K562 (cell line): ENCODE results near the gene KBTBD12.

Experiments
- CBFB ChIP-seq: sonication (generic); formaldehyde crosslinking; IDR thresholded peaks from 2 replicates; pipeline ENCODE4 v1.4.0; 2020; ENCODE audit warnings: mild to moderate bottlenecking, missing genetic modification reagents
- ELK1 ChIP-seq: sonication (generic); formaldehyde crosslinking; IDR thresholded peaks from 2 replicates; pipeline ENCODE4 v1.8.1; 2022; ENCODE audit warnings: missing genetic modification reagents
- EZH2 ChIP-seq: IDR thresholded peaks from 2 replicates; pipeline ENCODE4 v1.6.1; 2012; ENCODE audit warnings: low read depth, mild to moderate bottlenecking, inconsistent platforms, low read length, borderline replicate concordance
- HDAC2 ChIP-seq: fragments of 450-650 bp; IDR thresholded peaks from 2 replicates; pipeline ENCODE4 v1.6.1; 2016; ENCODE audit warnings: mild to moderate bottlenecking
- RBM22 ChIP-seq: fragments of 200-400 bp; formaldehyde crosslinking; IDR thresholded peaks from 2 replicates; pipeline ENCODE4 v1.6.1; 2018; ENCODE audit warnings: low read length, low read depth; ENCODE audit not compliant: poor library complexity, severe bottlenecking

- TF ChIP-seq EZH2: no peak
- no peak for TF ChIP-seq CBFB (CRISPR knock-in tag)
- no peak for TF ChIP-seq ELK1 (CRISPR knock-in tag)
- no peak for TF ChIP-seq HDAC2
- no peak for TF ChIP-seq RBM22
These were observed 47.6 kb upstream of the KBTBD12 start for GRCh38 chr3:127867412-127867811.
